Activated CD4-positive, alpha-beta T cell treated with anti-CD3 and anti-CD28 coated beads, Interleukin-2, amount 10 ng/mL, durations not matched to agents 24 days and 14 days (primary cell): Measurements from ENCODE around the gene CREM. TPM values are rescaled to one million over a fixed set of nuclear protein-coding genes. Genes with fewer than 3 reads are reported as not detected.

Source experiments
- DNase-seq: peaks from one replicate; pipeline ENCODE4 v3.0.0; 2022
- H3K27ac Mint-ChIP-seq: one replicate; pipeline ENCODE4 v1.8.0; 2022; ENCODE audit warnings: mild to moderate bottlenecking, mixed read lengths
- H3K27me3 Mint-ChIP-seq: one replicate; pipeline ENCODE4 v1.8.0; 2022; ENCODE audit warnings: mixed read lengths
- H3K36me3 Mint-ChIP-seq: one replicate; pipeline ENCODE4 v1.8.0; 2022; ENCODE audit warnings: low read depth, mild to moderate bottlenecking, mixed read lengths
- H3K4me1 Mint-ChIP-seq: one replicate; pipeline ENCODE4 v1.8.0; 2021; ENCODE audit warnings: mixed read lengths
- H3K4me3 Mint-ChIP-seq: one replicate; pipeline ENCODE4 v1.8.0; 2022; ENCODE audit warnings: mild to moderate bottlenecking, moderate library complexity, mixed read lengths
- H3K9me3 Mint-ChIP-seq: one replicate; pipeline ENCODE4 v1.8.0; 2021; ENCODE audit warnings: mixed read lengths
- intact Hi-C: fragments of 100-400 bp; cut with micrococcal nuclease; formaldehyde crosslinking; loops from one replicate; pipeline ENCODE4 v1.15.1; 2023
- total RNA-seq: library from RNA; stranded (reverse); gene quantifications from 2 replicates; pipeline ENCODE4 v1.2.3, GENCODE V29; 2022

The CREM gene
- total RNA-seq, 1 donor from 2014 or later: 87.0 TPM

GRCh38 chr10:35224045-35224740 lies 97.5 kb downstream of the CREM start:
- no peak for DNase-seq
- H3K4me1 Mint-ChIP-seq: peaks cover 13% of the 10 kb centered on the region
- intact Hi-C loops: loop anchor here (10.0 kb wide), 1 partner anchor 341 kb away; no protein-coding TSS in a partner anchor
- H3K9me3 Mint-ChIP-seq: no peaks in the 10 kb centered on the region
- no peaks in the 10 kb centered on the region for H3K27me3 Mint-ChIP-seq
- no peak overlapping the region for H3K4me3 Mint-ChIP-seq
- H3K36me3 Mint-ChIP-seq: no peaks in the 10 kb centered on the region
- no peak overlapping the region for H3K27ac Mint-ChIP-seq

DNA sequence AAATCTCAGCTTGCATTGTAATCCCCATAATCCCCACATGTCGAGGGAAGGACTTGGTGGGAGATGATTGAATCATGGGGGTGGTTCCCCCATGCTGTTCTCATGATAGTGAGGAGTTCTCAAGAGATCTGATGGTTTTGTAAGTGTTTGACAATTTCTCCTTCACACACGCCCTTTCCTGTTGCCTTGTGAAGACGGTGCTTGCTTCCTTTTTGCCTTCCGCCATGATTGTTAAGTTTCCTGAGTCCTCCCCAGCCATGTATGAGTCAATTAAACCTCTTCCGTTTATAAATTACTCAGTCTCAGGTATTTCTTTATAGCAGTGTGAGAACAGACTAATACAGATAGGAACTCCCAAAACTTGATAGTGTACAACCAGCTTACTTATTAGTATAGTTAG lies 98.6 kb downstream of the CREM start:
- H3K27me3 Mint-ChIP-seq: peaks cover under 1% of the 10 kb centered on the region
- no peaks in the 10 kb centered on the region for H3K9me3 Mint-ChIP-seq
- intact Hi-C loops: loop anchor here (10.0 kb wide), 1 partner anchor 340 kb away; no protein-coding TSS in a partner anchor
- no peak overlapping the region for H3K4me3 Mint-ChIP-seq
- no peak for DNase-seq
- no peaks in the 10 kb centered on the region for H3K36me3 Mint-ChIP-seq
- H3K27ac Mint-ChIP-seq: peak overlapping the region; percentile 2
- peaks cover 6% of the 10 kb centered on the region for H3K4me1 Mint-ChIP-seq

DNA sequence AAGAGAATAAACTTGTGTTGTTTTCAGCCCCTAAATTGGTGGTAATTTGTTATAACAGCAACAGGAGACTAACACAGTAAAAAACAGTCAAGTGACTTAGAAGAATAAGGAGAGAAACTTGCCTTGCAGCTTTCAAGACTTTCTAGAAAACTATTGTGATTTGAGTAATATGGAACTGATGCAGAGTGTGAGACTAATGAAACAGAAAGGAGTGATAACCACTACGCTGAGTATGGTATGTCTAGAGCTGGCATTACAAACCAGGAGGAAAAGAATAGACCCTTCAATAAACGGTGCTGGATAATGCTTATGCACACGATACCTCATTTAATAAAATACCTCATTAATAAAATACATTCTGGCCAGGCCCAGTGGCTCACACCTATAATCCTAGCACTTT lies 99.9 kb downstream of the CREM start:
- Mint-ChIP-seq H3K4me3 (no peak overlapping the region), H3K9me3 (no peaks in the 10 kb centered on the region), H3K27me3 (peaks cover 2% of the 10 kb centered on the region), H3K36me3 (no peaks in the 10 kb centered on the region), H3K4me1 (peaks cover 4% of the 10 kb centered on the region), H3K27ac (no peak overlapping the region)
- intact Hi-C loops: loop anchor here (10.0 kb wide), 1 partner anchor 338 kb away; no protein-coding TSS in a partner anchor
- DNase-seq: no peak

DNA sequence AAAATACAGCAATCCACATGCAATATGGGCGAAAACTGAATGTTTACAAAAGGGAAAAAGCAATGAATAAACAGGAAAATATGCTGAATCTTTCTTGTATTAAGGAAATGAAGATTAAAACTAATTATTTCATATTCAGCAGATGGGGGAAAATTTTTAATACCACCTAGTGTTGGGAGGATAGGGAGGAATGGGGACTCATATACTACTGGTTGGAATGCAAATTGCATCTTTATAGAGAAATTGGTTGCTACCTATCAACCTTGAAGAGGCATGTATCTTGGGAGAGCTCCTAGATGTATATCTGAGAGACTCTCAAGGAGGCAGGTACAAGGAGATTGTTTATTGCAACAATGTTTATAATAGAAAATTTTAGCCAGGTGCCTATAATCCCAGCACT lies 101.4 kb downstream of the CREM start:
- no peaks in the 10 kb centered on the region for H3K36me3 Mint-ChIP-seq
- no peak overlapping the region for H3K4me3 Mint-ChIP-seq
- H3K4me1 Mint-ChIP-seq: peaks cover 4% of the 10 kb centered on the region
- H3K9me3 Mint-ChIP-seq: no peaks in the 10 kb centered on the region
- peaks cover 2% of the 10 kb centered on the region for H3K27me3 Mint-ChIP-seq
- intact Hi-C loops: loop anchor here (10.0 kb wide), 1 partner anchor 337 kb away; no protein-coding TSS in a partner anchor
- no peak for DNase-seq
- H3K27ac Mint-ChIP-seq: no peak overlapping the region

DNA sequence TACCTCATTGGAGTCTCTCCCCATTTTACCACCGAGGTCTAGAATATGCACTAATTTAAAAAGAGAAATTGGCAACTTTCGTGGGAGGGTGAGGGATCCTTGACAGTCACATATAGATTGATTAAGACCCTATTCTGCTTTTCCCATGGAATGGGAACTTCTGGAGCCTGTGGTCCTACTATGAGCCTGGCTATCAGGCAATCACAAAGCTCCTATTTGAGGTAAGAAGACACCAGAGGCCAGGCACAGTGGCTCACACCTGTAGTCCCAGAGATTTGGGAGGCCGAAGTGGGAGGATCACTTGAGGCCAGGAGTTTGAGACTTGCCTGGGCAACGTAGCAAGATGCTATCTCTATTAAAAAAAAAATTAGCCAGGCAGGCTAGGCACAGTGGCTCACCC lies 105.0 kb downstream of the CREM start:
- intact Hi-C loops: no loop called here
- H3K4me1 Mint-ChIP-seq: no peaks in the 10 kb centered on the region
- H3K27me3 Mint-ChIP-seq: peaks cover 2% of the 10 kb centered on the region
- H3K27ac Mint-ChIP-seq: no peak overlapping the region
- no peak overlapping the region for H3K4me3 Mint-ChIP-seq
- H3K9me3 Mint-ChIP-seq: no peaks in the 10 kb centered on the region
- no peaks in the 10 kb centered on the region for H3K36me3 Mint-ChIP-seq
- DNase-seq: no peak

- Mint-ChIP-seq H3K4me3 (no peak overlapping the region), H3K9me3 (no peaks in the 10 kb centered on the region), H3K27ac (no peak overlapping the region), H3K27me3 (peaks cover 2% of the 10 kb centered on the region), H3K36me3 (no peaks in the 10 kb centered on the region), H3K4me1 (no peaks in the 10 kb centered on the region)
- intact Hi-C loops: no loop called here
- no peak for DNase-seq
Measured at GRCh38 chr10:35232527-35232926, 105.9 kb downstream of the CREM start.

GRCh38 chr10:35234073-35234472 lies 107.4 kb downstream of the CREM start:
- intact Hi-C loops: no loop called here
- H3K9me3 Mint-ChIP-seq: no peaks in the 10 kb centered on the region
- DNase-seq: no peak
- no peaks in the 10 kb centered on the region for H3K4me1 Mint-ChIP-seq
- no peaks in the 10 kb centered on the region for H3K36me3 Mint-ChIP-seq
- H3K4me3 Mint-ChIP-seq: no peak overlapping the region
- no peak overlapping the region for H3K27ac Mint-ChIP-seq
- H3K27me3 Mint-ChIP-seq: peaks cover 2% of the 10 kb centered on the region

DNA sequence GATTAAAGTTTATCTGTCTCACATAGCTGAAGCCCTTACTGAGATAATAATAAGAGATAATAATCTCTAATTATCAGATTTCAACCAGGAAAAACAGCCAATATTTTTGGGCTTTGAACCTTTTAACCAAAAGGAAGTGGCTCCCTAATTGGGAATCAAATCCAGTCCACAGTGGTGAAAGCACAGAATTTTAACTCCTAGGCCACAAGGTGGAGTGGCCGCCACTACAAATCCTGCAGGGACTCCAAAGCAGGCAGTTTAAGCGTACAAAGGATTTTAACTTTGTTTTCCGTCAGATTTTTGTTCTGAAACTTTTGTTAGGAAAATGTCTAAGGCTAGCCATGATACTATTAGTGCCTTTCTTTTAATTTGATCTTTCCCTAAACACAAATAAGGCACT lies 110.1 kb downstream of the CREM start:
- DNase-seq: no peak
- intact Hi-C loops: no loop called here
- Mint-ChIP-seq H3K27ac (no peak overlapping the region), H3K4me1 (no peaks in the 10 kb centered on the region), H3K4me3 (no peak overlapping the region), H3K27me3 (no peaks in the 10 kb centered on the region), H3K9me3 (no peaks in the 10 kb centered on the region), H3K36me3 (no peaks in the 10 kb centered on the region)

DNA sequence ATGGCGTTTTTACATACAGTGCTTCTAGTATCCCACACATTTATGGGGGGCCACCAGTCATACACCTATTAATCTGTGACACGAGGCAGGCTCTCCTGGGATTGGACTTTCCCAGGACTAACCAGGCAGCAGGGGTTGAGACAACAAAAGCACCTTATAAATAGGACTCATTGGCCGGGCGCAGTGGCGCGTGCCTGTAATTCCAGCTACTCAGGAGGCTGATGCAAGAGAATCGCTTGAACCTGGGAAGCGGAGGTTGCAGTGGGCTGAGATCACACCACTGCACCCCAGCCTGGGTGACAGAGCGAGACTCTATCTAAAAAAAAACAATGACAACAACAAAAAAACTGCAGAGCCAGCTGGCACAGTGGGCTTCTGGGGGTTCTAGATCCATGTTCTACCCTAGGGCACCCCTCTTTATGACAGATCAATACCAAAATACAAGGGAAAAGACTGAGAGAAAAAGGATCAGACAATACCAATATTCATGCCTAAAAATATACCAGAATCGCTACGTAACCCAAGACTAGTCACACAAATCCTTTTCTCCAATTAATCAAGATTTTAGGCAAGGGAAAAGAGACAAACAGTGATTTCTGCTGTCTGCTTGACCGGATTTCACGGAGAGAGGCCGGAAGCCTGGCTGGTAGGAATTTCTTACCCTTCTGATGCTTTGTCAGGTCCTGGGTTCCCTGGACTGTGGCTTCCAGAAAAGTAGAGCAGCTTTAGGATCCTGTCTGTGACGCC lies 111.3 kb downstream of the CREM start:
- Mint-ChIP-seq H3K36me3 (no peaks in the 10 kb centered on the region), H3K4me1 (no peaks in the 10 kb centered on the region), H3K9me3 (no peaks in the 10 kb centered on the region), H3K4me3 (no peak overlapping the region), H3K27me3 (no peaks in the 10 kb centered on the region), H3K27ac (no peak overlapping the region)
- intact Hi-C loops: no loop called here
- DNase-seq: no peak

DNA sequence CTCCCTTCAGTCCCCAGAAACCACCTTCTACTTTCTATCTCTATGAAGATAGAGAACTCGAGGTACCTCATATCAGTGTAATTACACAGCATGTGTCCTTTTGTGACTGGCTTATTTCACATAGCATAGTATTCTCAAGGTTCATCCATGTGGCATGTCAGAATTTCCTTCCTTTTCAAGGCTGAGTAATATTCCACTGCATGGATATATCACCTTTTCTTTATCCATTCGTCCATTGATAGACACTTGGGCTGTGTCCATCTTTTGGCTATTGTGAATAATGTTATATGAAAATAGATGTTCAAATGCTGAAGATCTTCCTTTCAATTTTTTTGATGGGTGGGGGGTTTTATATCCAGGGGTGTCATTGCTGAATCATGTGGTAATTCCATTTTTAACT lies 117.9 kb downstream of the CREM start:
- no peaks in the 10 kb centered on the region for H3K36me3 Mint-ChIP-seq

DNA sequence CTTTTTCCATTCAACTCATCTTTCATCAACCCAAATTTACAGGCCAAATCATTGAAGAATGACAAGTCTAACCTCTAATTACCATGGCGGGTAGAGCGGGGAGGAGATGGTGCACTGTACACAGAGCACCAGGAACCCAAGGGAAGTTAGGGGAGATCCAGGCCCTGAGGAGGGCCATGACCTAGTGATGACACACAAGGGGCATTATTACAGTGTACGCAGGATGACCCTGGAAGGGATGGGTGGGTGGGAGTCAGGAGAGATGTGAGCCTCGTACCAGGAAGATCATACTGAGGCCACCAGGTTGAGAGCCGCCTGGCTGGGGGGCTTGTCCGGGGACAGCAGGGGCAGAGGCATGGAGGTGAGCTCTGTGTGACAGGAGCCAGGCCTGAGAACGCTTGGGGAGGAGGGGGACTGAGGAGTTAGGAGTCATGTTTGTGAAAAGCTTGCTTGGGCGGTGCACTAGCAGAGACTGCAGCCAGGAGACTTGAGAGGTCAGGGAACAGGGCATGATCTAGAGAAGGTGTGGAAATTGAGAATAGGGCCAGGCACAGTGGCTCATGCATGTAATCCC lies 120.2 kb downstream of the CREM start:
- no peaks in the 10 kb centered on the region for H3K9me3 Mint-ChIP-seq
- no peak overlapping the region for H3K27ac Mint-ChIP-seq
- peaks cover 4% of the 10 kb centered on the region for H3K27me3 Mint-ChIP-seq
- no peak for DNase-seq
- H3K36me3 Mint-ChIP-seq: no peaks in the 10 kb centered on the region
- H3K4me1 Mint-ChIP-seq: no peaks in the 10 kb centered on the region
- no peak overlapping the region for H3K4me3 Mint-ChIP-seq
- intact Hi-C loops: no loop called here

More for the DNA sequence above, 117.9 kb downstream of the CREM start:
- H3K9me3 Mint-ChIP-seq: no peaks in the 10 kb centered on the region
- no peak for DNase-seq
- intact Hi-C loops: no loop called here
- H3K4me3 Mint-ChIP-seq: no peak overlapping the region
- H3K27ac Mint-ChIP-seq: no peak overlapping the region
- H3K27me3 Mint-ChIP-seq: peaks cover 4% of the 10 kb centered on the region
- H3K4me1 Mint-ChIP-seq: no peaks in the 10 kb centered on the region

GRCh38 chr10:35251373-35252100 lies 124.9 kb downstream of the CREM start:
- intact Hi-C loops: no loop called here
- no peak overlapping the region for H3K4me3 Mint-ChIP-seq

DNA sequence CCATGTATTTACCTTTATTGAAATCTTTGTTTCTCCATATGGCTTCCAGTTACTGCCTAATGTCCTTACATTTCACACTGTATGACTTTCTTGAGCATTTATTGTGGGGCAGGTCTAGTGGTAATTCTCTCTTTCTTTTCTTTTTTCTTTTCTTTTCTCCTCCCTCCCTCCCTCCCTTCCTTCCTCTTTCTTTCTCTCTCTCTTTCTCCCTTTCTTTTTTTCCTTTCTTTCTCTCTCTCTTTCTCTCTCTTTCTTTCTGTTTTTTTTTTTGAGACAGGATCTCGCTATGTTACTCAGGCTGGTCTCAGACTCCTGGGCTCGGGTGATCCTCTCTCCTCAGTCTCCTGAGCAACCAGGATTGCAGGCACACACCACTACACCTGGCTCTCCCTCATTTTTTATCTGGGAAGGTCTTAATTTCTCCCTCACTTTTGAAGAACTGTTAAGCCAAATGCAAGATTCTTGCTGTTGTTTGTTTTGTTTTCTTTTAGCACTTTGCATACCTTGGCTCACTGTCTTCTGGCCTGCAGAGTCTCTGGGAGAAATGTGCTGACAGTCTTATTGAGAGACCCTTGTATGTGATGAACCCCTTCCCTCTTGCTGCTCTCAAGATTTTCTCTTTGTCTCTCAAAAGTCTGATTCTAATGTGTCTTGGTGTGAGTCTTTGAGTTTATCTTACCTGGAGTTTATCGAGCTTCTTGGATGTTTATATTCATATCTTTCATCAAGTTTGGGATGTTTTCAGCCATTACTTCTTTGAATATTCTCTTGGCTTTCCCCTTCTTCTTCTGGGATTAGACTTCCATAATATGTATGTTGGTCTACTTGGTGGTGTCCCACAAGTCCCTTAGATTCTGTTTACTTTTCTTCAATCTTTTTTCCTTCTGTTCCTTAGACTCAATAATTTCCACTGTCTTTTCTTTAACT lies 130.7 kb downstream of the CREM start:
- peaks cover 2% of the 10 kb centered on the region for H3K36me3 Mint-ChIP-seq
- H3K9me3 Mint-ChIP-seq: peaks cover 13% of the 10 kb centered on the region
- peaks cover 4% of the 10 kb centered on the region for H3K27me3 Mint-ChIP-seq
- H3K4me3 Mint-ChIP-seq: no peak overlapping the region
- H3K4me1 Mint-ChIP-seq: peaks cover 3% of the 10 kb centered on the region
- DNase-seq: no peak
- H3K27ac Mint-ChIP-seq: no peak overlapping the region
- intact Hi-C loops: no loop called here

More at GRCh38 chr10:35251373-35252100, 124.9 kb downstream of the CREM start:
- no peak overlapping the region for H3K27ac Mint-ChIP-seq
- no peaks in the 10 kb centered on the region for H3K36me3 Mint-ChIP-seq
- H3K9me3 Mint-ChIP-seq: no peaks in the 10 kb centered on the region
- no peak for DNase-seq
- H3K27me3 Mint-ChIP-seq: peaks cover 1% of the 10 kb centered on the region
- no peaks in the 10 kb centered on the region for H3K4me1 Mint-ChIP-seq
